SW480 (cell line): ENCODE results near the gene TIMP2.
"Not testable (repeated sequence)": the region's sequence is repeated elsewhere in the genome, so short reads cannot be mapped to it uniquely, and the experiment has no call there.

ENCODE experiments used
- DNase-seq: peaks from one replicate; pipeline ENCODE4 v3.0.0-alpha.2; 2016; ENCODE audit warnings: low spot score

The TIMP2 gene

GRCh38 chr17:78954684-78955083, 29.5 kb upstream of the TIMP2 start:
- DNase-seq, result no peak

- DNase-seq, result no peak
Measured at GRCh38 chr17:78953356-78954350, 28.5 kb upstream of the TIMP2 start.

- DNase-seq, result no peak
Measured at GRCh38 chr17:78952706-78953105, 27.5 kb upstream of the TIMP2 start.

- no peak for DNase-seq
Measured at GRCh38 chr17:78951967-78952551, 26.9 kb upstream of the TIMP2 start.

- no peak for DNase-seq
Measured at GRCh38 chr17:78950870-78951269, 25.7 kb upstream of the TIMP2 start.

- no peak for DNase-seq
Measured at GRCh38 chr17:78947235-78948149, 22.3 kb upstream of the TIMP2 start.

- no peak for DNase-seq
Measured at GRCh38 chr17:78946631-78947030, 21.4 kb upstream of the TIMP2 start.

- DNase-seq, result no peak
Measured at GRCh38 chr17:78946131-78946530, 20.9 kb upstream of the TIMP2 start.

GRCh38 chr17:78945455-78945854, 20.3 kb upstream of the TIMP2 start:
- not testable (repeated sequence) for DNase-seq

- DNase-seq, result no peak
Measured at GRCh38 chr17:78944956-78945355, 19.8 kb upstream of the TIMP2 start.

- DNase-seq, result no peak
Measured at GRCh38 chr17:78944026-78944425, 18.8 kb upstream of the TIMP2 start.

GRCh38 chr17:78940708-78941107, 15.5 kb upstream of the TIMP2 start:
- no peak for DNase-seq

- DNase-seq, result no peak
Measured at GRCh38 chr17:78940258-78940657, 15.1 kb upstream of the TIMP2 start.

GRCh38 chr17:78939615-78940014, 14.4 kb upstream of the TIMP2 start:
- no peak for DNase-seq

- DNase-seq, result no peak
Measured at GRCh38 chr17:78937561-78937960, 12.4 kb upstream of the TIMP2 start.

GRCh38 chr17:78935419-78936323, 10.5 kb upstream of the TIMP2 start:
- no peak for DNase-seq

GRCh38 chr17:78934681-78935418, 9.7 kb upstream of the TIMP2 start:
- no peak for DNase-seq

- peak; percentile 72 for DNase-seq
Measured at GRCh38 chr17:78933959-78934568, 8.9 kb upstream of the TIMP2 start.

GRCh38 chr17:78933025-78933958, 8.1 kb upstream of the TIMP2 start:
- DNase-seq, result peak; percentile 95
